GM19467 (cell line): ENCODE measurements around the gene POLR3C.
A peak's percentile ranks its signal among the peaks of the same experiment; 100 is the strongest.
"Not testable (repeated sequence)": the region's sequence is repeated elsewhere in the genome, so short reads cannot be mapped to it uniquely, and the experiment has no call there.

Experiments used
- ATAC-seq: cut with Tn5 transposase; IDR thresholded peaks from one replicate; pipeline ENCODE4 v1.9.1; 2021; ENCODE audit warnings: mild to moderate bottlenecking, moderate library complexity; ENCODE audit not compliant: unreplicated experiment

Gene POLR3C

GRCh38 chr1:145812977-145813810 is 10.8 kb upstream of the POLR3C start:
- ATAC-seq = not testable (repeated sequence)

GRCh38 chr1:145818095-145818494 is 5.9 kb upstream of the POLR3C start:
- not testable (repeated sequence) for ATAC-seq

DNA sequence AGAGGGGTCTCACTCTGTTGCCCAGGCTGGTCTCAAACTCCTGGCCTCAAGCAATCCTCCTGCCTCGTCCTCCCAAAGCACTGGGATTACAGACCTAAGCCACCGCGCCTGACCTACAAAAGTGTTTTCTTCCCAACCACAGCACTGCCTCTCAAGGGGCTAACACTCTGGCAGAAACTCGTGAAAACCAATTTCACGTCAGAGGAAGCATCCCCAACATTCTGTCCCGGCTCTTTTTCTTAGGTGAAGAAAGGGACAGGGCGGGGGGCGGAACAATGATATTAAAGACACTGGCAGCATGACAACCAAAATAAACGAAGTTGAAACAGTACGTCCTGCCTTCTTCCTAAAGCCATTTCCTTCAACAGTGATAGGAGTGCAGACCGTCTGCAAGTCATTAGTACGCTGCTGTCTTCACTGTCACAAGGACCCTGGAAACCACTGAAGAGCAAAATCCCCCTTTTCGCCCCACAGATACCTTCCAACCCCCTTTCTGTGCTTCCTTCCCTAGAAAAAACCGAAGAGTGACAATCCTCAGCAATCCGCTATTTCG is 1.1 kb upstream of the POLR3C start:
- not testable (repeated sequence) for ATAC-seq

- no peak for ATAC-seq
Observed at GRCh38 chr1:145824499-145824842, 471 bp downstream of the POLR3C start.

GRCh38 chr1:145826030-145826429 is 2.0 kb downstream of the POLR3C start:
- no peak for ATAC-seq

DNA sequence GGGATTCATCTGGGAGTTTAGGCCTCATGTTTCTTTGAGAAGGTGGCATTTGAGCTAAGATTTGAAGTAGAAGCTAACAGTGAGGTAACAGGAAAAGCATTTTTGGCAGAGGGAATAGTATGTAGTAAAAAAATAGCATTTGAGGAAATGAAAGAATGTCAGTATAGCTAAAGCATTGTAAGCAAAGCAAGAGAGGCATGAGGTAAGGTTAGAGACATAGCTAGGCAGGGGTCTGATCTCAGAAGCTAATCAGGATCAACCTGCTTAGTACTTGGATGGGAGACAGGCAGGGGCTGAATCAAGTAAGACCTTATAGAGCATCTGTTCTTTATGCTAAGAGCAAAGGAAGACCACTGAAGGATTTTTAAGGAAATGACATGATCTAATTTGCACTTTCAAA is 4.0 kb downstream of the POLR3C start:
- ATAC-seq = no peak

DNA sequence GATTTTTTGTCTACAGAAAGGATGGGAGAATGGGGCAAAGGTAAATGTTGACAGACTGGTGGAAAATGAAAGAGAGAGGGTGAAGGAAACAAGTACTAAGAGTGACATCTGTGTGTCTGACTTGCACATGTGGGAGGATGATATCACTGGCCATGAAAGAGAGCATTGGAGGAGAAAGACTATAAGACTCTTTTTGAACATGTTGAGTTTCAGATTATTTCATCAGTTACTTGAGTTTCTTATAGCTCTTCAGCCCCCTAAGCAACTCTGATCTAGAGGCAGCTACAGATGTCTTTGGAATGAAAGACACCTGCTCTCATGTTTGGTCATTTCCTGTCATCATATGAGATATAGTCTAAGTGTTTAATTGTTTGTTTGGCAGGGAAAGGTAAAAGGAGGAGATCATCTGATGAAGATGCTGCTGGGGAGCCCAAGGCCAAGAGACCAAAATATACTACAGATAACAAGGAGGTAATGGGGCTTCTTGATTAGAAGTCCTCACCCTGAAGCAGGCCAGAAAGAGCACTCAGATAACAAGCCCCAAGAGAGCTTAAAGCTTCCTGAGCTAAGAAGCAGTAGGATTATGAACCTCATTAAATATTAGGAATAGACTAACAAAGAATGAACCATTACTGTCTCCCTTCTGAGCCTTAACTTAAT is 4.5 kb downstream of the POLR3C start:
- no peak for ATAC-seq

DNA sequence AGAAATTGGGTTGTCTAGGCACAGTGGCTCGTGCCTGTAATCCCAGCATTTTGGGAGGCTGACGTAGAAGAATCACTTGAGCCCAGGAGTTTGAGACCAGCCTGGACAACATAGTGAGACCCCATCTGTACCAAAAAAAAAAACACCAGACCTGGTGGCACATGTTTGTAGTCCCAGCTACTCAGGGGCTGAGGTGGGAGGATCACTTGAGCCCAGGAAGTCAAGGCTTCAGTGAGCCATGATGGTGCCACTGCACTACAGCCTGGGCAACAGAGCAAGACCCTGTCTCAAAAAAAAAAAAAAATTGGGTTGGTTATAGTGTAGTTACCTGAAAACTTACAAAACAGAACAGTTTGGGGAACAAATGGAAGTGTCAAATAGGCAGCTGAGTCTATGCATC is 6.8 kb downstream of the POLR3C start:
- not testable (repeated sequence) for ATAC-seq

- ATAC-seq = no peak
Observed at GRCh38 chr1:145837656-145838055, 13.7 kb downstream of the POLR3C start.

- ATAC-seq = no peak
Observed at GRCh38 chr1:145843031-145843430, 19.0 kb downstream of the POLR3C start.

DNA sequence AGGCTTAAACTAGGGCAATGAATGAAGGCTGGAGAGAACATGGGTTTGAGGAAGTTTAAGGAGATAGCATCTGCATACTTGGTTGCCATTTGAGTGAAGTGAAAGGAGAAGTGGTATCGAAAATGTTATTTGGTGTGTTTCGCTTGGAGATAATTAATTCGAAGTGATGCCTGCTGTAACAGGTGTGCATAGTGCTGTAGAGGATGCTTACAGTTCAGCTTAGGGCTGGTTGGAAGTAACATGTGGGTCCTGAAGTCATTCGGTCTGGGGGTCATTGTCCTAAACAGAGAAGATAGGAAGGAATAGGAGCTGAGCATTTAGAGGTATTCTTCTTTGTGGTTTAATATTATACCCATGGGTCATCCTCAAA is 21.1 kb downstream of the POLR3C start:
- ATAC-seq = peak; percentile 61

DNA sequence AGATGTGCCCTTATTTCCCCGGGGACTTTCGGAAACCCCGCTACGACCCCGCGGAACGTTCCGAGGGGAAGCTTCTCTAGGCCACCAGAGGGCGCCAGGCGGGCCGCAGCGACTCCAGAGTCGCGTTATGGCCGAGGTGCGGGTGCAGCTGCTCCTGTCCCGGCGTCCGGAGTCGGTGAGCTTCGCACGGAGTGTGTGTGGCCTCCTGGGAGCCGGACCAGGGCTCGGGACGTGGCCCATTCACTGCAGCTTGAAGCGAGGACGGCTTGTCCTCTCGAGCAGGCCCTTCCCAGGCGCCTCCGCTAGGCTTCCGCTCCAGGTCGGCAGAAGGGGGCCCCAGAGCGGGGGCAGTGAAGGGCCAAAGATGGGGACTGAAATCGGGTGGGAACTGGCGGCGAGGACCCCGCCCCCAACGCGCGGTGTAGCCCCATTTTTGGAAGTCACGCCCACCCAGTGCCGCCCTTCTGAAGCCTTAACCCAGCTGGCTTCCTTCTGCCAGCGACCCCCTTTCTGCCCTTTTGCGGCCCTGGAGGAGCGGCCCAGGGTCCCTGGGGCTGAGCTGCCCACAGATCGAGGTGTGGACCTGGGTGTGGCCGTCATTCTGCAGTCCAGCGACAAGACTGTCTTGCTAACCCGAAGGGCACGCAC is 21.6 kb downstream of the POLR3C start, which contains the start of gene NUDT17:
NUDT17 (plus strand) TSS at position 117 of the 648 bp plus-strand sequence; CDS start at position 128, 11 bp downstream.
- peak; percentile 51 for ATAC-seq

- no peak for ATAC-seq
Observed at GRCh38 chr1:145846201-145846612, 22.2 kb downstream of the POLR3C start.

DNA sequence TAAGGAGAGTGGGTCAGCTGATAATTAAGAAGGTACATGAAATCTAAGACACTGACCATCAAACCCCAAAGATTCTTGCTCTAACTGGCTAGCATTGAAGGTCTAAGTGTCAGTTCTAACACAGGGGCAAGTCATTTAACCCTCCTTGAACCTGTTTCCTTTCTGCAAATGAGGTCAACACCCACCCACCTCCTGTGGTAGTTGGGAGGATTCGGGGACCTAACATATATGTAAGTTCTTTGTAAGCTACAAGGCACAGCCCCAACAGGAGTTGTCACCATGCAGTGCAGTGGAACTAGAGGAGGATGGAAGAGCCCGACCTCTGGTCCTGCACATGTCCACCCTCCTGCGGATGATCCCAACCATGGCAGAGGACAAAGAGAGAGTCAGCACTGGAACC is 23.8 kb downstream of the POLR3C start:
- ATAC-seq = no peak

DNA sequence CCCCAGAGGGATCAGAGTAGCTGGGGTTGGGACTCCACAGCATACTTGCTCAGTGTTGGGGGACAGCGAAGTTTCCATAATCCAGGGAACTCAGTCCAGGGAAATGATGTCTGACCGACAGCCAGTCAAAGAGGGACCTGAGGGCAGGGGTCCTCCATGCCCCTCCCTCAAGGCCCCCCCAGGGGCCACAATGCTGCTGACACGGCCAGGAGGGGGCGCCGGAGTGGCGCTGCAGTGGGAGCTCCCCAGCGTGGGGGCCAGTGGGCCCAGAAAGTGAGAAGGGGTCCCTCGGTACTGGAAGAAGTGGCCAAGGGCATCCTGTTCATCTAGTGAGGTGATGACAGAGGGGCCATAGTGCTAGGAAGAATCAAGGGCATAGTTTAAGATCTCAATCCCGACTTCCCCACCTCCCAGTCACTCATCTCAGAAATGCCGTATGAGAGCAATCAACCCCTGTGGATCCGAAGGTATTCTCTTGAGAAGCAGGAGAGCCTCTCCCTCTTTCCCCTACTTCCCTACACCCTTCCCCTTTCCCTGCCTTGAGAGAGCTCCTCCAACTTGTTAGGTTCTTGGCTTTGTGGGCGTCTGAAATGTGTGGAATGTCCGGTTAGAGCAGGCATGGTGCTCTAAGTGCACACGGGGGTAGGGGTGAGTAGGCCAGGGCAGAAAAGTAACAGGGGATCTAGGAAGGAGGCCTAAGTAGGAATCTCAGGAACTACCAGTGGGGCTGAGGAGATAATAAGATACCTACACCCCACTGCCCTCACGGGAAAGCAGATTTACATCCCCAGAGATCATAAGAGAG is 25.6 kb downstream of the POLR3C start:
- ATAC-seq = no peak

DNA sequence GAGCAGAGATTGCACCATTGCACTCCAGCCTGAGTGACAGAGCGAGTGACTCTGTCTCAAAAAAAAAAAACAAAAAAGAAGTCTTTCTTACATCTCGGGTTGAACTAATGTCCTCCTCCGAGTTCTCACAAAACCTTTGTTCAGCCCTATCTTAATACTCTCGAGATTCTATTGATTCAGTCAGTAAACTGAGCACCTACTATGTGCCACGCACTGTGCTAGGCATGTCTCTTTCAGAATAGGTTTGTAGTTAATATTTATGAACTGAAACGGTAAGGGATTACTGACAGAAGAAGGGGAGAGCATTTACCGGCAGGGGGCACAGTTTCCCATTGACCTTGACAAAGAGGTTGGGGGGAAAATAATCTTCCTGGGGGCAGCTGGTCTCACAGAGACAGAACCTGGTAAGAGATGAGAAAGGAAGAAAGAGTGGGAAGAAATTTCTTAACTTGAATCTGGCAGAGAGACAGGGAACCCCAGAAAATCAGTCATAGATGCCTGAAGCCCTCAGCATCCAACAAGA is 31.5 kb downstream of the POLR3C start:
- ATAC-seq = no peak

GRCh38 chr1:145857170-145857569 is 33.2 kb downstream of the POLR3C start:
- ATAC-seq = no peak

GRCh38 chr1:145858238-145858900 is 34.4 kb downstream of the POLR3C start:
- ATAC-seq = no peak

DNA sequence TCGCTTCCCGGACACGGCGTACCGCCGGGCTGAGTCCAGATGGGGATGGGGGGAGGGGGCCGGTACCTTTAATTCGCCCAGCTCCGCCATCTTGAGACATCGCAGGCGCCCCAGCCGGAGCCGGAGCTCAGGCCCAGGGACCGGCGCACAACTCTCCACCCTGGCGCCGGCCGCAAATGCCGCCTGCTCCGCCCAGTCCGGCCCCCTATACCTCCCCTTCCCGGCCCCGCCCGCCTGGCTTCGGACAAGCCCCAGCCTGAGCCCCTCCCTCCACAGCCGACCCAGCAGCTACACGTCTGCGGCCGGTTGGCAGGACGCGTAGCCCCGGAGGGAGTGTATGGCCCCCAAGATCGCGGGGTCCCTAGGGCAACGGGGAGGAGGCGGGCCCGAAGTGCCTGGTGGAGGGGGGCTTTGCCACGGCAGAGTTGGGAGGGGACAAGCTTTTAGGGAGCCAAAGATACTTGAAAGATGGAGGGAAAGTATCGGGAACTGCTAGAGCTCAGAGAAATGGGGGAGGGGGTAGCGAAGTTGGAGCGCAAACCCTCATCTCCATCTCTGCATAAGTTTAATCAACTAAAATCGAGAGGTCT is 35.0 kb downstream of the POLR3C start, which contains the start of gene PIAS3:
PIAS3 (minus strand) TSS at position 181 of the 590 bp plus-strand sequence; CDS start at position 90, 91 bp downstream.
- ATAC-seq = peak; percentile 78
